Skeletal muscle tissue (tissue), 4 donors: ENCODE results near the gene SLC30A1. TPM values are rescaled to one million over a fixed set of nuclear protein-coding genes. Genes with fewer than 3 reads are reported as not detected.

Experiments used
- H3K27ac ChIP-seq: one replicate; pipeline ENCODE4 v1.7.0; 2013; ENCODE audit warnings: mild to moderate bottlenecking, low read depth, low read length, inconsistent platforms
- H3K27me3 ChIP-seq, 3 donors: one replicate each; pipeline ENCODE4 v1.7.0; 2013; ENCODE audit warnings: low read length in 3 of 3; ENCODE audit not compliant: control insufficient read depth in 3 of 3, insufficient read depth in 3 of 3
- H3K36me3 ChIP-seq, 3 donors: one replicate each; pipeline ENCODE4 v1.7.0; 2013; ENCODE audit warnings: low read length in 3 of 3; ENCODE audit not compliant: control insufficient read depth in 3 of 3, insufficient read depth in 3 of 3
- H3K4me1 ChIP-seq, 3 donors: one replicate each; pipeline ENCODE4 v1.7.0; 2013; ENCODE audit warnings: low read length in 3 of 3, mild to moderate bottlenecking in 3 of 3; ENCODE audit not compliant: control insufficient read depth in 3 of 3, insufficient read depth in 3 of 3
- H3K4me3 ChIP-seq, 3 donors: one replicate each; pipeline ENCODE4 v1.7.0; 2013; ENCODE audit warnings: low read length in 3 of 3
- H3K9ac ChIP-seq, 3 donors: one replicate each; pipeline ENCODE4 v1.7.0; 2013; ENCODE audit warnings: low read length in 3 of 3, mild to moderate bottlenecking in 3 of 3, moderate library complexity in 2 of 3, low read depth in 1 of 3
- H3K9me3 ChIP-seq, 3 donors: one replicate each; pipeline ENCODE4 v1.7.0; 2013; ENCODE audit warnings: low read length in 3 of 3; ENCODE audit not compliant: control insufficient read depth in 3 of 3
- total RNA-seq: library from RNA; depleted of rRNA; stranded (reverse); fragments of >200 nt; gene quantifications from one replicate; pipeline ENCODE4 v1.2.3, GENCODE V29; 2014
- donor health status: Osteomylitis.

SLC30A1 gene
- total RNA-seq, 1 donor from 2014 or later = 16.2 TPM

DNA sequence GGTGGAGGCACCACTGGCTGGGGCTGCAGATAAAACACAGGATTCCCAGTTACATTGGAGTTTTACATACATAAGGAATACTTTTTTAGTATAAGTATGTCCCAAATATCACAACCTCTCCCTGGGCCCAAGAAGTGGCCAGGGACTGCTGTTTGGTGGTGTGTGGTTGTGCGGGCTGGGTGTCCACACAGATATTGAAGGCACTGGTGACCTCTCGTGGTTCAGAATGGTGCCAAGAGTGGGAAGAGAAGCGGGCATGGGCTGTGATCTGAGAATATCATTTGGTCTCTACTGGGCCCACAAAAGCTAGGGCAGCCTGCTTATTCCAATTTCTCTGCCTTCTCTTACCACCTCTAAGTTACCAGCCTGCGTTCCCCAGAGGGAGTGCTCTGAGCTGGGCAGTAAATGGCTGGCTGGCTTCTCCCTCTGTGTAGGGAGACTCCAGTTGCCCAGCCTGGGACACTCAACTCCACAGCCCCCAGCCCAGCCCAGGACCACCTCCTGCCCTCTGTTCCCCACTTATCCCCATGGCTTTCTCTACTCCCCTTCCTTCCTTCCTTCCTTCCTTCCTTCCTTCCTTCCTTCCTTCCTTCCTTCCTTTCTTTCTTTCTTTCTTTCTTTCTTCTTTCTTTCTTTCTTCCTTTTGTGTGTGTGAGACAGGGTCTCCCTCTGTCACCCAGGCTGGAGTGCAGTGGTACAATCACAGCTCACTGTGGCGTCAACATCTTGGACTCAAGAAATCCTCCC is 44.2 kb downstream of the SLC30A1 start:
- Histone ChIP-seq H3K9me3 (no peaks in the 10 kb centered on the region), H3K27me3 (no peaks in the 10 kb centered on the region)

DNA sequence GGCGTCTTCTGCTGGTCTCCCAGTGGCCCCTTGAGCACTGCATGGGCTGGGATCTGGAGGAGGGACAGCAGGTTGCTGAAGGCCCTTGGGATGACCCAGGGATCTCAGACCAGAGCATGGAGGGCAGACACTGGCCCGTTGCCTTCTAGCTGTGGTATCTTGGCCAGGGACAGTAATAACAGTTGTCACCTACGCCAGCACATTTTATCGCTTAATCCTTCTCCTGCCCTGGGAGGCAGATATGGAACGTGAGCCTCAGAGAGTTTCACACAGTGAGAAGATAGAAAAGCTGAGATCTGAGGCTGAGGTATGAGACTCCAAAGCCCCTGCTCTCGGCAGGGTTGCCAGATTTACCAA is 46.9 kb downstream of the SLC30A1 start:
- Histone ChIP-seq H3K4me3 (peak overlapping the region in 1 of 3 donors; percentile 6), H3K9ac (no peak overlapping the region), H3K27me3 (peaks cover 0 to 3% (median 0%) of the 10 kb centered on the region in 3 donors), H3K4me1 (peaks cover 12 to 38% (median 23%) of the 10 kb centered on the region in 3 donors), H3K27ac (no peak overlapping the region), H3K9me3 (no peaks in the 10 kb centered on the region), H3K36me3 (no peaks in the 10 kb centered on the region)

More for the DNA sequence above, 44.2 kb downstream of the SLC30A1 start:
- no peak overlapping the region for H3K9ac ChIP-seq
- no peak overlapping the region for H3K27ac ChIP-seq
- no peaks in the 10 kb centered on the region for H3K36me3 ChIP-seq
- peaks cover 8 to 22% (median 17%) of the 10 kb centered on the region in 3 donors for H3K4me1 ChIP-seq
- H3K4me3 ChIP-seq = no peak overlapping the region

DNA sequence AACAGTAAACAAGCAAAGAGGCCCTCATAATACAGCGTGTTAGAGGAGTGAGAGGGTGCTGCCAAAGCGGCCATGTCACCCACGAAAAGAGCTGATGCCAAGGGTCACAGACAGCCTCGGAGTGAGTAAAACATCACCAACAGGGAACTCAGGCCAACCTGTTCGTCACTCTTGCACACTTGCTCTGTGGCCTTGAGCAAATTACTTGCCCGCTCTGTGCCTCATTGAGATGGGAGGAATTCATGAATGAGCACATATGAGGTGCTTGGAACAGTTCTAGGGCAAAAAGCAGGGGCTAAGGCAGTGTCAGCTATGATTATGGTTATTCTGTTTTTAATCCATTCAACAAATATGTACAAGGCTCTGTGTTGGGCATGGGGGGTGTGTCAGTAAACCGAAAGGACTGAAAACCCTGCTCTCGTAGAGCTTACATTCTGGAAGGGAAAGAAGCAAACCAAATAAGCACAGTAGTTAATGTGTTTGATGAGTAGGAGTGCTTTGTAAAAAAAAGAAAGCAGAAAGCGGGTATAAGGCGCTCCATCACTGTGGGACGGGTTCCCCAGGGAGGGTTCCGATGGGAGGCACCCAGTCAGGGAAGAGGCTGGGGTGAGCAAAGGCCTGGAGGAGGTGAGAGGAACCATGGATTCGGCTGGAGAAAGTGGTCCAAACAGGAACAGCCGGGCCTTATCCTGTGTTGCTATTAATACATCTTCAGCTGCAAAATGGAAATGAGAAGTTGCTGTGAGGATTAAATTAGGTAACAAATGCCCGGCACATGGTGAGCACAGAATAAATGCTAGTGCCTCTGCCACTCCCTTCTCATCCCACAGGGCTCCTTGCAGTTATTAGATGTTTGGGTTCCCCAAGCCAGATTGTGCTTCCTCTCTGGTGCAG is 47.5 kb downstream of the SLC30A1 start:
- peaks cover 12 to 40% (median 23%) of the 10 kb centered on the region in 3 donors for H3K4me1 ChIP-seq
- H3K4me3 ChIP-seq = peak overlapping the region in 1 of 3 donors; percentile 6
- peaks cover 0 to 3% (median 0%) of the 10 kb centered on the region in 3 donors for H3K27me3 ChIP-seq
- no peak overlapping the region for H3K9ac ChIP-seq
- no peak overlapping the region for H3K27ac ChIP-seq
- H3K36me3 ChIP-seq = no peaks in the 10 kb centered on the region
- no peaks in the 10 kb centered on the region for H3K9me3 ChIP-seq

DNA sequence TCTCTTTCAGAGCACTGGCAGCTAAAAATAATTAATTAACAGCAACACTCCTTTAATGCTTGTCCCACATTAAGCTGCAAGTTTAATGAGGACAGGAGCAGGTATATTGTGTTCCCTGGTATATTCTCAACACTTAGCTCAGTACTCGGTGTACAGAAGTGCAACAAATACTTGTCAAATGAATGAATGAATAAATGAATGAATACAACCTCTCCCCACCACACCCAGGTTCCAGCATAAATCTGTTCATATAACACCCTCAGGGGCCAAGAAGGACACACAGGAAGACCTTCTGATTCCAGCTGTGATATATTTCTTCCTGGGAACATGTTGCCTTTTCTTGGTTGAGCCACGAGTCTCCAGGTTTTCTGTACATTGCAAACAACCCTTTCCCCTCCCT is 48.9 kb downstream of the SLC30A1 start:
- no peak overlapping the region for H3K4me3 ChIP-seq
- H3K36me3 ChIP-seq = no peaks in the 10 kb centered on the region
- H3K4me1 ChIP-seq = peaks cover 12 to 40% (median 23%) of the 10 kb centered on the region in 3 donors
- H3K9ac ChIP-seq = no peak overlapping the region
- no peak overlapping the region for H3K27ac ChIP-seq
- no peaks in the 10 kb centered on the region for H3K9me3 ChIP-seq
- peaks cover 0 to 3% (median 0%) of the 10 kb centered on the region in 3 donors for H3K27me3 ChIP-seq

DNA sequence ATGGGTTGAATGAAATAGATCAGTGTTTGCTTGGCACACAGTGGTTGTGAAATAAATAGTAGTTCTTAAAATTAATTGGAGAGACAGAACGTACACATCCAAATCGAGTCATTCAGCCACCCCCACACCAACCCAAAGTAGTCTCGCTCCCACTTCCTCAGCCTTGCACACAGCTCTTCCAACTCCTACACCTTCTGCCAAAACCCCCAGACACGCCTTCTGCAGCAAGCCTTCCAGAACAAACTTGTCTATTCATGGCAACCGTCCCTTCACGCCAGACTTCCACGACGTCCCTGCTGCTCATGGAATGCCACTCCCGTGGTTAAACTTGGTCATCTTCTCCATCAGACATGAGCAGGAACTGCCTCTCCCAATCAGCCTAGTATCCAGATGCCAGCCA is 49.5 kb downstream of the SLC30A1 start:
- H3K4me3 ChIP-seq = no peak overlapping the region
- peaks cover 0 to 3% (median 0%) of the 10 kb centered on the region in 3 donors for H3K27me3 ChIP-seq
- H3K27ac ChIP-seq = no peak overlapping the region
- peaks cover 12 to 40% (median 23%) of the 10 kb centered on the region in 3 donors for H3K4me1 ChIP-seq
- no peaks in the 10 kb centered on the region for H3K36me3 ChIP-seq
- H3K9me3 ChIP-seq = no peaks in the 10 kb centered on the region
- H3K9ac ChIP-seq = no peak overlapping the region

DNA sequence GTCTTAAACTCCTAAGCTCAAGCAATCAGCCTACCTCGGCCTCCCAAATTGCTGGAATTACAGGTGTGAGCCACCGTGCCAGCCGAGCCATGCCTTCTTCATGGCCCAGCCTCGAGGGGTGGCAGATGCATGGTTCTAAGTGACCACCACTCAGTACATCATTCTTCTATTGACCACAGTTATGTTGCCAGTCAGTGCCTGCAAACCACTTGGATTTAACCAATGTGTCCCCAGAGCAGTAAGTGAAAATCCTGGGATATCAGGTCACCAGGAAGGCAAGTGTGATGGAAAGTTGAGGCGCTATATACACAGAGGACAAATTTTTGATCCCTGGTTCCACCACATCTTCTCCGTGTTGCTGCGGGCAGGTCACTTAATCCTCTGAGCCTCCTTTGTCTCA is 50.0 kb downstream of the SLC30A1 start:
- H3K9ac ChIP-seq = no peak overlapping the region
- peaks cover 12 to 40% (median 23%) of the 10 kb centered on the region in 3 donors for H3K4me1 ChIP-seq
- no peak overlapping the region for H3K27ac ChIP-seq
- peaks cover 0 to 3% (median 0%) of the 10 kb centered on the region in 3 donors for H3K27me3 ChIP-seq
- no peaks in the 10 kb centered on the region for H3K36me3 ChIP-seq
- no peaks in the 10 kb centered on the region for H3K9me3 ChIP-seq
- no peak overlapping the region for H3K4me3 ChIP-seq

DNA sequence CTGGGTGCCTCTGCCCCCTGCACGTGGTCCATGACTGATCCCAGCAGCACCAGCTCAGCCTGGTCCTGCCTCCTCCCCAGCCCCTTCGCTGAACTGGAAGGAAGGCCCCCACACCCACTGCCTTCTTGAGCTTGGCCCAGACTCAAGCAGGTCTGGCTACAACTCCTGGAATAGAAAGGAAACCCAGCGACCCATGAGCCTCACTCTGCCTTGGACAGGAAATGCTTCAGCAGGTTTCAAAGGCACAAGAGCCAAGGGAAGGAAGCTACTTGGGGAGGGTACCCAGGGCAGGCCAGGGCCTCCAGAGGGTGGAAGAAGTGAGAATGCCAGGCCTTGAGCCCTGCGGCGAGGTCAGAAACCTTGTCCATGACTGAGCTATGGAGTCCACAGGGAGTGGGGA is 51.1 kb downstream of the SLC30A1 start:
- no peak overlapping the region for H3K9ac ChIP-seq
- H3K9me3 ChIP-seq = no peaks in the 10 kb centered on the region
- no peak overlapping the region for H3K4me3 ChIP-seq
- peaks cover 12 to 40% (median 23%) of the 10 kb centered on the region in 3 donors for H3K4me1 ChIP-seq
- H3K27ac ChIP-seq = no peak overlapping the region
- peaks cover 0 to 3% (median 0%) of the 10 kb centered on the region in 3 donors for H3K27me3 ChIP-seq
- no peaks in the 10 kb centered on the region for H3K36me3 ChIP-seq

DNA sequence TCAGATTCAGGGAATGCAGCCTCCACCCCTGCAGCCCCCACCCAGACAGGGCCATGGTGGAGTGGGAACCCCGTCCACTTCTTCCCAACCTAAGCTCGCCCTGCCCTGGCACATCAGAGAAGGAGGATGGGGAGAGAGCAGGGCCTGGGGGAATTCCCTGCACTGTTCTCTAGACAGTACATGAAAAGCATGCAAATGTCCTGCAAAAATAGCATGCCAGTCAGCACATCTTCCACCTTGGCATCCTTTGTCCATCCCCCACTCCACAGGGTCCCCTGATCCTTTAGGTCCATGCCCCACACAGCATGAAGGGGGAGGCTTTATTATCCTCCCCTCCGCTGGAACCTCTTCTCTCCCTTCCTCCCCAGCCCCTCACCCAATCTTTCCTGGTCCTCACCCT is 52.0 kb downstream of the SLC30A1 start:
- Histone ChIP-seq H3K4me1 (peaks cover 10 to 36% (median 21%) of the 10 kb centered on the region in 3 donors), H3K27me3 (peaks cover 0 to 3% (median 0%) of the 10 kb centered on the region in 3 donors), H3K36me3 (no peaks in the 10 kb centered on the region), H3K9me3 (no peaks in the 10 kb centered on the region), H3K4me3 (no peak overlapping the region), H3K9ac (no peak overlapping the region), H3K27ac (no peak overlapping the region)

DNA sequence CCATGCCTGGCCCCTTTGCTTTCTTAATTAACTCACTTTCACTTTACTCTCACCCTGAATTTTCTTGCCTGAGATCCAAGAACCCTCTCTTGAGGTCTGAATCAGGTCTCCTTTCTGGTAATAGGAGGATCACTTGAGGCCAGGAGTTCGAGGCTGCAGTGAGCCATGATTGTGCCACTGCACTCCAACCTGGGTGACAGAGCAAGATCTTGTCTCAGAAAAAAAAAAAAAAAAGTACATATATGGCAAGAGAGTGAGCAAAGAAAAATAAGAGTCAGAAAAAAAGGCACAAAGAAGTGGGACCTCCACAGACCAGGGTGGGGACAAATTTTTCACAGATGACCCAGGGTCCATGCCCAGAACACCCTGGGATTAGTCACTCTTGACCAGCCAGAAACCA is 52.9 kb downstream of the SLC30A1 start:
- H3K9me3 ChIP-seq = no peaks in the 10 kb centered on the region
- no peak overlapping the region for H3K27ac ChIP-seq
- no peaks in the 10 kb centered on the region for H3K36me3 ChIP-seq
- H3K4me1 ChIP-seq = peaks cover 8 to 27% (median 12%) of the 10 kb centered on the region in 3 donors
- H3K9ac ChIP-seq = no peak overlapping the region
- peaks cover 0 to 3% (median 0%) of the 10 kb centered on the region in 3 donors for H3K27me3 ChIP-seq
- H3K4me3 ChIP-seq = no peak overlapping the region
